Mucosa of descending colon (tissue), 3 donors: Measurements from ENCODE around the gene RPL37A. TPM values are rescaled to one million over a fixed set of nuclear protein-coding genes. Genes with fewer than 3 reads are reported as not detected.

ENCODE experiments used
- ATAC-seq: fragments of 200-7000 bp; cut with Tn5 transposase; one replicate; pipeline ENCODE4 v1.9.1; 2020; ENCODE audit warnings: mild to moderate bottlenecking, moderate library complexity
- DNase-seq, 3 donors: peaks; one replicate each; pipeline ENCODE4 v3.0.0-alpha.2; 2020
- H3K36me3 ChIP-seq: fragments of 200-600 bp; one replicate; pipeline ENCODE4 v1.8.0; 2021; ENCODE audit warnings: low read depth, mild to moderate bottlenecking
- H3K4me1 ChIP-seq: fragments of 200-600 bp; one replicate; pipeline ENCODE4 v1.8.0; 2021; ENCODE audit warnings: low read depth, mild to moderate bottlenecking
- H3K4me3 ChIP-seq: fragments of 200-600 bp; one replicate; pipeline ENCODE4 v1.8.0; 2021; ENCODE audit warnings: mild to moderate bottlenecking
- H3K9me3 ChIP-seq: fragments of 200-600 bp; one replicate; pipeline ENCODE4 v1.8.0; 2021; ENCODE audit warnings: mild to moderate bottlenecking
- CTCF ChIP-seq: fragments of 200-600 bp; IDR thresholded peaks from one replicate; pipeline ENCODE4 v1.8.0; 2022; ENCODE audit warnings: antibody characterized with exemption, mild to moderate bottlenecking
- intact Hi-C, 2 donors: fragments of 100-400 bp; cut with DNase I in 1 of 2; cut with micrococcal nuclease in 1 of 2; formaldehyde crosslinking; loops; one replicate each; pipeline versions ENCODE4 v1.11.0 to v1.11.1; 2022; cut with DNase I, micrococcal nuclease
- total RNA-seq, 3 donors: library from RNA; stranded (reverse); fragmentation: NEBNext Ultra II Directional in 2 of 3; extraction: Animal tissue kit (Norgen Biotek cat#: 25700) in 2 of 3; gene quantifications; one replicate each; pipeline versions ENCODE4 v1.2.1 to v1.2.4, GENCODE V29; 2021 to 2023
- donor health status: DM: no; HTN: no; CAD: no; lungs with moderate emphysema.
- donor health status: DM: no; HTN: no; CAD: no.
- donor health status: DM: no; HTN: yes; CAD: no.

The RPL37A gene
- total RNA-seq, 3 donors from 2014 or later = 1,908 to 2,059 (median 1,949) TPM

- DNase-seq = no peak
- intact Hi-C loops = no loop called here
- Histone ChIP-seq H3K36me3 (no peaks in the 10 kb centered on the region), H3K4me3 (no peak overlapping the region), H3K4me1 (no peaks in the 10 kb centered on the region), H3K9me3 (no peaks in the 10 kb centered on the region)
- no peak for ATAC-seq
- no peak for TF ChIP-seq CTCF
Observed at GRCh38 chr2:216527600-216527999, 29.0 kb downstream of the RPL37A start.

GRCh38 chr2:216532562-216532961, 33.9 kb downstream of the RPL37A start:
- DNase-seq = no peak
- peak; percentile 33 for ATAC-seq
- intact Hi-C loops = no loop called here
- Histone ChIP-seq H3K4me3 (no peak overlapping the region), H3K36me3 (no peaks in the 10 kb centered on the region), H3K4me1 (peaks cover 7% of the 10 kb centered on the region), H3K9me3 (no peaks in the 10 kb centered on the region)
- TF ChIP-seq CTCF = no peak

- ATAC-seq = no peak
- no peak for DNase-seq
- Histone ChIP-seq H3K4me3 (no peak overlapping the region), H3K4me1 (peaks cover 7% of the 10 kb centered on the region), H3K36me3 (no peaks in the 10 kb centered on the region), H3K9me3 (no peaks in the 10 kb centered on the region)
- intact Hi-C loops = no loop called here
- no peak for TF ChIP-seq CTCF
Observed at GRCh38 chr2:216533609-216534008, 35.0 kb downstream of the RPL37A start.

GRCh38 chr2:216534809-216535208, 36.2 kb downstream of the RPL37A start:
- no peaks in the 10 kb centered on the region for H3K36me3 ChIP-seq
- no peak for DNase-seq
- ATAC-seq = no peak
- H3K4me3 ChIP-seq = no peak overlapping the region
- H3K4me1 ChIP-seq = peaks cover 7% of the 10 kb centered on the region
- TF ChIP-seq CTCF = no peak
- H3K9me3 ChIP-seq = no peaks in the 10 kb centered on the region
- intact Hi-C loops = no loop called here

GRCh38 chr2:216535454-216535995, 36.9 kb downstream of the RPL37A start:
- peaks cover 7% of the 10 kb centered on the region for H3K4me1 ChIP-seq
- peak in 2 of 3 donors; percentile 32 to 57 for DNase-seq

More at GRCh38 chr2:216535454-216535995, 36.9 kb downstream of the RPL37A start:
- TF ChIP-seq CTCF = no peak
- intact Hi-C loops = no loop called here
- no peaks in the 10 kb centered on the region for H3K9me3 ChIP-seq
- peak; percentile 47 for ATAC-seq
- H3K36me3 ChIP-seq = no peaks in the 10 kb centered on the region
- H3K4me3 ChIP-seq = no peak overlapping the region
